Endodermal cell (in vitro differentiated cells): ENCODE measurements around the gene LLPH. TPM values are rescaled to one million over a fixed set of nuclear protein-coding genes. Genes with fewer than 3 reads are reported as not detected.

ENCODE experiments used
- DNase-seq: peaks from one replicate; pipeline ENCODE4 v3.0.0-alpha.2; 2017
- H3K27ac ChIP-seq: 2 replicates; pipeline ENCODE4 v1.5.1; 2013; ENCODE audit warnings: mild to moderate bottlenecking, low read depth, low read length, moderate library complexity
- H3K27me3 ChIP-seq: 2 replicates; pipeline ENCODE4 v1.6.1; 2013; ENCODE audit warnings: mild to moderate bottlenecking, low read length, moderate library complexity; ENCODE audit not compliant: insufficient read depth, control insufficient read depth, poor library complexity, severe bottlenecking
- H3K36me3 ChIP-seq: 2 replicates; pipeline ENCODE4 v1.7.0; 2013; ENCODE audit warnings: mild to moderate bottlenecking, low read length, moderate library complexity; ENCODE audit not compliant: control insufficient read depth, insufficient read depth
- H3K4me1 ChIP-seq: one replicate; pipeline ENCODE4 v1.7.0; 2013; ENCODE audit warnings: low read length; ENCODE audit not compliant: control insufficient read depth, insufficient read depth
- H3K4me3 ChIP-seq: 2 replicates; pipeline ENCODE4 v1.5.1; 2013; ENCODE audit warnings: mild to moderate bottlenecking, low read length, moderate library complexity
- H3K9ac ChIP-seq: 2 replicates; pipeline ENCODE4 v1.6.1; 2013; ENCODE audit warnings: mild to moderate bottlenecking, low read length, moderate library complexity; ENCODE audit not compliant: poor library complexity, severe bottlenecking; ENCODE audit errors: extremely low read depth
- H3K9me3 ChIP-seq: 2 replicates; pipeline ENCODE4 v1.6.1; 2013; ENCODE audit warnings: mild to moderate bottlenecking, low read length, moderate library complexity; ENCODE audit not compliant: control insufficient read depth
- H3K27ac Mint-ChIP-seq: 2 replicates; pipeline ENCODE4 v1.8.0; 2020; ENCODE audit warnings: mixed read lengths
- H3K27me3 Mint-ChIP-seq: 2 replicates; pipeline ENCODE4 v1.8.0; 2021; ENCODE audit warnings: mild to moderate bottlenecking, mixed read lengths; ENCODE audit not compliant: insufficient read depth
- H3K36me3 Mint-ChIP-seq: 2 replicates; pipeline ENCODE4 v1.8.0; 2020; ENCODE audit warnings: low read depth, mixed read lengths
- H3K4me1 Mint-ChIP-seq: 2 replicates; pipeline ENCODE4 v1.8.0; 2020; ENCODE audit warnings: mixed read lengths
- H3K4me3 Mint-ChIP-seq: 2 replicates; pipeline ENCODE4 v1.8.0; 2020; ENCODE audit warnings: mild to moderate bottlenecking, moderate library complexity, mixed read lengths
- H3K9me3 Mint-ChIP-seq: 2 replicates; pipeline ENCODE4 v1.8.0; 2020; ENCODE audit warnings: mild to moderate bottlenecking, mixed read lengths
- CTCF ChIP-seq: fragments of 200-600 bp; sonication (generic); conservative IDR thresholded peaks from 2 replicates; pipeline ENCODE4 v1.5.0; 2021; ENCODE audit warnings: antibody characterized with exemption, mild to moderate bottlenecking
- WGBS, 2 experiments: methylation state at CpG; one replicate each; pipeline versions ENCODE4 v1.1.5 to v1.1.7; 2013; ENCODE audit warnings: missing lambda C conversion rate in 2 of 2, mixed read lengths in 1 of 2; ENCODE audit not compliant: insufficient coverage in 1 of 2, insufficient read length in 1 of 2; 5-methylcytosine and 5-hydroxymethylcytosine counted together
- total RNA-seq, 2 donors: library from RNA; stranded (reverse); fragmentation: NEBNext Ultra II Directional in 1 of 2; extraction: Animal tissue kit (Norgen Biotek cat#: 25700) in 1 of 2; gene quantifications; 2 replicates in 1 of 2; 3 replicates in 1 of 2; pipeline ENCODE4 v1.2.1, GENCODE V29; 2021

Gene LLPH
- total RNA-seq, 2 donors from 2014 or later = 16.5 to 25.7 TPM

GRCh38 chr12:66070378-66071120 is 60.0 kb downstream of the LLPH start:
- H3K27ac Mint-ChIP-seq = no peak overlapping the region
- 95 to 96% methylated on average over 3 to 9 of the region's 9 CpGs for WGBS, 2 experiments
- no peak for DNase-seq

GRCh38 chr12:66066929-66067523 is 63.5 kb downstream of the LLPH start:
- 99 to 100% methylated on average over 2 to 3 of the region's 3 CpGs for WGBS, 2 experiments
- no peaks in the 10 kb centered on the region for H3K9me3 ChIP-seq
- Mint-ChIP-seq H3K9me3 (no peaks in the 10 kb centered on the region), H3K4me1 (peaks cover 41% of the 10 kb centered on the region), H3K27me3 (no peaks in the 10 kb centered on the region), H3K4me3 (no peak overlapping the region), H3K36me3 (no peaks in the 10 kb centered on the region), H3K27ac (no peak overlapping the region)
- H3K4me3 ChIP-seq = no peak overlapping the region
- H3K27me3 ChIP-seq = no peaks in the 10 kb centered on the region
- no peaks in the 10 kb centered on the region for H3K36me3 ChIP-seq
- DNase-seq = no peak
- TF ChIP-seq CTCF = no peak
- H3K4me1 ChIP-seq = peaks cover 16% of the 10 kb centered on the region
- H3K27ac ChIP-seq = no peak overlapping the region
- H3K9ac ChIP-seq = no peak overlapping the region

More at GRCh38 chr12:66070378-66071120, 60.0 kb downstream of the LLPH start:
- Histone ChIP-seq H3K9ac (no peak overlapping the region), H3K36me3 (no peaks in the 10 kb centered on the region), H3K4me3 (no peak overlapping the region), H3K27ac (no peak overlapping the region), H3K4me1 (no peaks in the 10 kb centered on the region), H3K27me3 (no peaks in the 10 kb centered on the region), H3K9me3 (no peaks in the 10 kb centered on the region)
- H3K4me1 Mint-ChIP-seq = peaks cover 21% of the 10 kb centered on the region
- peaks cover 5% of the 10 kb centered on the region for H3K9me3 Mint-ChIP-seq
- no peak for TF ChIP-seq CTCF
- H3K27me3 Mint-ChIP-seq = no peaks in the 10 kb centered on the region
- H3K36me3 Mint-ChIP-seq = peaks cover 3% of the 10 kb centered on the region
- no peak overlapping the region for H3K4me3 Mint-ChIP-seq

Other genes with a start within 250 kb of the LLPH start
- gene TMBIM4, start 39.2 kb upstream of the LLPH start, total RNA-seq = 10 to 100 TPM; 18.7 to 21.9 TPM
- under 1 TPM; 0.27 to 0.59 TPM for gene IRAK3, start 58.5 kb upstream of the LLPH start, total RNA-seq
- 10 to 100 TPM in 1 of 2 donors, 1 to 10 TPM in 1; 6.2 to 11.0 TPM for gene HELB, start 171.7 kb upstream of the LLPH start, total RNA-seq